ENCODE results near the gene CFL1.

Gene CFL1

DNA sequence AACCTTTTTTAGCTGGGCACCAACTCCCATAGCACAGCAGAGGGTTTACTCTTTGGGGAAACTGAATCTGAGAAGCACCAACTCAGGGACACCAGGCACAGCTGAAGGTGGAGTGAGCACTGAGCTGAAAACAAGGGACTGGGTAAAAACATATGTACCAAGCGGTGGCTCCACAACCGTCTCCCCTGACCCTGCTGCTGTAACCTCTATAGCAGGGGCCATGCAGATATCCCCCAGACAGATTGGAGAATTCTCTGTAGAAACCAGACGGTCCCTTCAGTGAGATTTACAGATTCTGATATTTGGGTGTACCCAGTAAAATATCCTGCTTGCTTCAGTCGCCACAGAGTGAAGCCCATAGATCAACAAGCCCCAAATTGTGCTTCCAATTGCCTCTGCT is 28.5 kb downstream of the CFL1 start:
- DNase-seq, result no peak

- DNase-seq, result no peak
Observed at GRCh38 chr11:65826984-65827735, 30.8 kb downstream of the CFL1 start.

DNA sequence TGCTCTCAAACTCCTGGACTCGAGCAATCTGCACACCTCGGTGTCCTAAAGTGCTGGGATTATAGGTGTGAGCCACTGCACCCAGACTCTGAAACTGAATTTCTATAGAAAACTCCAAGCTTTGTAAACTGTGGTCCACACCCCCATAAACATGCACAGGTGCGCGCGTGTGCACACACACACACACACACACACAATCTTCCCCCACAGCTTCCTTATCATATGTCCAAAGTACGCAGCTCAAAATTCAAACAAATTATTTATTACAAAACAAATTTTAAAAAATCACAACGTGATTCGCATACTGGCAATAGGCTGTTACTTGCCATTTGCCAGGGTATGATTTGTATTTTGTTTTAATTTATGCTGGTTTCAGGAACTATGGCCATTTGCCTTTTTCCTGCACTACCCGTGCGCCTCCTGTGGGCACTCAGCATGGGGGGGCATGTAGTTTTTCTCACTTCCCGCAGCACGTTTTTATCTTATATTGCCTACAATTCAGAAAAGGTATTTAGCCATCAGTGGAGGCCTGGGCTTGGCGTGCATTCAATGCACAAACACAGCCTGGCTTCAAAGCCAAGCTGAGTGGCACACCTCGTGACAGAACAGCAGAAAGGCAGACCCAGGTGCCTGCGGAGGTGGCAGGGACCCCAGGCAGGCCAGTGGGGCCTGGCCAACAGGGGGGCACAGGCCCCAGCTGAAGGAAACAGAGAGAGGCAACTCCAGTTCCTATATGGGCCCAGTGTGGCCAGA is 35.0 kb downstream of the CFL1 start:
- DNase-seq, result no peak

DNA sequence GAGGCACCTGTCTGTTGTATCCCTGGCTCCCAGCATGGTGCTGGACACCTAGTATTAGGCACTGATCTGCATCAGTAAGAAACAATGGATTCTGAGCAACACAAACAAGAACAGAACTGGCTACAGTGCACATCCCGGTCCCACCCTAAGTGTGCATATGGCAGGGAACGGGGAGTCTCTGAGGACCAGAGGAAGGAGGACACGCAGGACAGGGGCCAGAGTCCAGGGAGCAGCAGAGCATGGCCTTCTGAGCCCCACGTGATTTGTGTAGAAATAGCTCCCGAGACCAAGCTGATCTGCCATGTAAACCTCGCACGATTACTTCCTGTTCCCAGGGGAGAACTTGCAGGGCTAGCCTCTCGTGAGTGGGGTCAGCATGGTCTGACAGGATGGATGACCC is 36.9 kb downstream of the CFL1 start:
- no peak for DNase-seq

GRCh38 chr11:65817835-65818680 is 39.9 kb downstream of the CFL1 start:
- peak; percentile 84 for DNase-seq

DNA sequence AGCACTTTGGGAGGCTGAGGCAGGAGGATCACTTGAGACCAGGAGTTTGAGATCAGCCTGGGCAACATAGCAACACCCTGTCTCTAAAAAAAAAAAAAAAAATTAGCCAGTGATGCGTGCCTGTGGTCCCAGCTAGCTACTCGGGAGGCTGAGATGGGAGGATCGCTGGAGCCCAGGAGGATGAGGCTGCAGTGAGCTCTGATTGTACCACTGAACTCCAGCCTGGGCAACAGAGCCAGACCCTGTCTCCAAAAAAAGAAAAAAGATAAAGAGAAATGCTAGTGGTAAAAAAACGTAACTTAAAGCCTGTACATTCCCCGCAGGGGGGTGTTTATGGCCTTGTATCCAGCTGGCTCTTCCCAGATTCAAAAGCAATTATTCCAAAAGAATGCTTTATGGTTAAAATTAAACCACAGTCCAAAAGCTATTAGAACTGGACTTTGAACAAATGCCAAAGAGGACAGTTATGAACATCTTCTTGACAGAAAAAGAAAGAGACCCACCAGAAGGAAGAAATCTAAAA is 40.6 kb downstream of the CFL1 start:
- DNase-seq, result no peak

- no peak for DNase-seq
Observed at GRCh38 chr11:65816696-65817095, 41.3 kb downstream of the CFL1 start.

DNA sequence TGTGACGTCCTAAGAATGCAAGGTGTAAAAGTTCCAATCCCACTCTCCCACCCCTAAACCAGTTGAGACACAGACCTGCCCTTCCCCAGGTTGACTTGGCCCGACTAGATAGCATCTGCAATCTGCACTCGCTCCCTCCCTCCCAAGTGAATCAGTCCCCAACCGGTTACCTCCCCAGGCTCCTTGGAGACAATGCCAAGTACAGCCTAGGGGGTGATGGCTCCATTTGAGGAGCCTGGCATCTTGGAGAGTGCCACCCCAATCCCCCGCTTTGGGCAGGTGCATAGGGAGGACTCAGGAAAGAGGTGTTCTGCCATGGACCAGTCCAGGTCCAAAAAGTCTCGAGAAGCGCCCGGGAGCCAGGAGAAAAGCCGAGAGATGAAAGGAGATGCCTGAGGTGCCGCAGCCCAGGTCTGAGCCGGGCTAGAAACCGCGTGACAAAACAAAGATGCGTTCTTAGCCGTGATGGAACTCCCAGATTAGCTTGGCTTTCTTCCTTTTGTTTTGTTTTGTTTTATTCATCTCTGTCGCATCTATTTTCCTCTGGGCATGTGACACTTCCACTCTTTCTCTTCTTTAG is 42.9 kb downstream of the CFL1 start:
- DNase-seq, result no peak

DNA sequence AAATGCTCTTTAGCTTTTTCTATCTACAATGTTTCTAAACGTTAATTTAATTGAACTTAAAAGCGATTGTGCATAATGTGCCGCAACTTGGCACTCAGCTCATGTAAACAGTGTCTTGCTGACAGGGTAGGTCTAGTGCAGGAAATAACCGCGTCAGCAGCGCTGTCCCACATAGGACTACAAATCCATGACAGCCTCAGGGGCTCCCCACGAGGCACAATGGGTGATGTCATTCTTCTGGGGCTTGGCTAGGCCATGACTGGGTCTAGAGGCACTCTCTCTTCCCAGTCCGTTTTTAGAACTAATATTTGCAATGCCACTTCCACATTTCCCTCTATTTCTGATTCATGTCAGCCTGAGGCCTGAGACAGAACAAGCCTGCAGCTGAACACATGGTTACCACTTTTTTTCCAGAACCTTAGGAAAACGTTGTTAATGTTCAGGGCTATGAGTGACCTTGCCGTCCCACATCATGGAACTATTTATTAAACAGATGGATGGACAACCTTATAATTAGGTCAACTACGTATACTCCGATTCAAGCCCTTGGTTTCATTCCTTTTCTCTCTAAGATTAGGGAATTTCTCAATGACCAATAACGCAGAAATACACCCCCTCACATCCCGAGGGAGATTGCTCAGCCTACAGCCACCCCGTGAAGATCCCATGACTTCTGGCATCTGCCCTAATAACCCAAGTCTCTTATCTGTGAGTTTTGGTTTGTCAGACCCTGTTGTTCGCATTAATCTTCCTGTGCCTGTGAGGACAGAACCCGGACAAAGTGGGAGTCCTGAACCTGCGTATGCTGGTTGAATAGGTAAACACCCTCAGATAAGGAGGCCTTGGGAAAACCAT is 43.6 kb downstream of the CFL1 start:
- no peak for DNase-seq

- DNase-seq, result no peak
Observed at GRCh38 chr11:65811764-65812475, 46.1 kb downstream of the CFL1 start.

DNA sequence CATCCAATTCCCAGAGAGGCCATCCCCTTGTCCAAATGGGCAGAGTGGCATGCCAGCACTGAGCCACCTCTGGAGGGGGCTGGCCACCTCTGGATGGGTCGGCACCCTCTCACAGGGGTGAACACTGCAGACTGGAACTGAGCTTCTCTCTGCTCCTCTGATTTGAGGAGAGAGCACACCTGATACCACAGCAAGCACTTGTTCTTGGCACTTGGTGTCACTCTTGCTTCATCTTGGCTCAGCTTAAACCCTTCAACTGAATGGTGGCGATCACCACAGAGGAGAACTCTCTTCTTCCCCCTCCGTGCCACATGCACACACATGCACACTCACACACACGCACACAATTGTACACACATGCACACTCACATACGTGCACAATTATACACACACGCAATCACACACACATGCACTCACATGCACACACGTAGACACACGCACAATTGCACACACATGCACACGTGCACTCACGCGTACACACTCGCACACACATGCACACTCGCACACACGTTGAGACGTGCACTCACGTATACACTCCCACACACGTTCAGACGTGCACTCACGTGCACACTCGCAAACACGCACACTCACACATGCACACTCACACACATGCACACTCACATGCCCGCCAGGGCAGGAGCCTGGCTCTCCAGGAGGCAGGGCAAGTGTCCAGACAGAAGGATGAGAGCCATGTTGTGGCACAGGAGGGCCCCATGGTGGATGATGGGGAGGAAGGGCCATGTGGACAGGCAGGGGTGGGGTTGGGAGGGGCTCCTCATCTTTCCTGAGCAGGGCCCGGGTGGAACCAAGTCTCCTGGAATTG is 47.7 kb downstream of the CFL1 start:
- no peak for DNase-seq

GRCh38 chr11:65809496-65809895 is 48.5 kb downstream of the CFL1 start:
- DNase-seq, result no peak

DNA sequence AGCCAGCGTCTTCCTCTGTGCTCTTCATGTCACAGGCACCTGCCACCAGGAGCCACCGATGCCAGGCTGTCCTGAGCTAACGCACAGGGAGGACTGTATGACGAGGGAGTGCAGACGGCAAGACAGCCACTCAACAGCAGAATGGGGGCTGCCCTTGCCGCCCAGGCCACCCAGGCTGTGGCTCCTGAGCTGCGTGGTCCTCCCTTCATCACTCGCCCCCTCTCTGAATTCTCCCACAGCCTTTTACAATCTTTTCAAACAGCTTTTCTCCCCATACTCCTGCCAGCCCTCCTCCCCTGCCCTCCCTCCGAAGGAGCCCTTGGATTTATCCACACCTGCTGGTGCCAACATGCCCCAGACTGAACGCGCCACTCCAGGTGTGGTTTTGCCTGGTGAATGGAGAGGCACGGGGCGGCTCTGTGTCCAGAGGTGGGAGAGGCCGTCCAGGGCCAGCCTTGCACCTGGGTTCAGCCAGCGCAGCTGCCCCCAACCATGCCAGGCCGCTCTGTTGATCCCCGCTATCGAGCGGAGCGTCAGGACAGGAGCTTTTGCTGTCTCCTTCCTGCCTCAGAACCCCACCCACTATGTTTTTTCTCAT is 49.1 kb downstream of the CFL1 start:
- DNase-seq, result no peak

DNA sequence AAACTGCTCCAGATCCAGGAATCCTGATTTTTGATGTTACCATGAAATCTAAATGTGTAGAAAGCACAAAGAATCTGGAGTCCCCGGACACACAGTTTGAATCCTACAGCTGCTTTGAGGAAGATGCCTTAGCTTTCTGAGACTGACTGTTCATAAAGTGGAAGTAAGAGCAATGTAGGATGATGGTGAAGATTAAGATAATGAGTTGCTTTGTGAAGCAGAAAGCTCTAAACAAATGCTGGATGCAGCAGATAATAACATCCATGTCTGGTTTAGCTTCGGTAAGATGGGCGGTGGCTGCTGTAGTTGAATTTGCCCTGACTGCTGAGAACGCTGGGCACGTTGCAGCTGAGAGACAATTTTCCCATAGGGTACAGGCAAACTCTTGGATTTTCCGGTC is 51.0 kb downstream of the CFL1 start:
- DNase-seq, result no peak

Data from NCI-H1105 (cell line).